Pulmonary artery endothelial cell (primary cell): ENCODE measurements around the gene INVS. TPM values are rescaled to one million over a fixed set of nuclear protein-coding genes. Genes with fewer than 3 reads are reported as not detected.
A peak's percentile ranks its signal among the peaks of the same experiment; 100 is the strongest.
"Not testable (repeated sequence)": the region's sequence is repeated elsewhere in the genome, so short reads cannot be mapped to it uniquely, and the experiment has no call there.

Experiments used
- DNase-seq: peaks from one replicate; pipeline ENCODE4 v3.0.0-alpha.2; 2011; ENCODE audit warnings: low read depth, low spot score
- total RNA-seq: library from RNA; depleted of rRNA; stranded (reverse); fragments of >200 nt; gene quantifications from 2 replicates; pipeline ENCODE4 v1.2.3, GENCODE V29; 2014

INVS gene
- 19.5 and 34.9 TPM in 2 replicates for total RNA-seq

- peak; percentile 98 for DNase-seq
These were observed at the start of gene INVS, which contains the start of gene ERP44 for GRCh38 chr9:100098887-100099721. Gene INVS, plus strand, starts transcription at chr9:100099243. Its CDS starts 5,279 bp downstream, at chr9:100104522. Gene ERP44, minus strand, starts transcription at chr9:100099000. Its CDS starts 160 bp downstream, at chr9:100098840.

- no peak for DNase-seq
These were observed 49.5 kb upstream of the INVS start for GRCh38 chr9:100049551-100049950.

- no peak for DNase-seq
These were observed 46.7 kb upstream of the INVS start for GRCh38 chr9:100052375-100052774.

GRCh38 chr9:100056561-100056960 is 42.5 kb upstream of the INVS start:
- no peak for DNase-seq

- no peak for DNase-seq
These were observed 41.4 kb upstream of the INVS start for GRCh38 chr9:100057624-100058023.

- no peak for DNase-seq
These were observed 40.1 kb upstream of the INVS start for GRCh38 chr9:100058699-100059579.

- DNase-seq = not testable (repeated sequence)
These were observed 36.4 kb upstream of the INVS start for GRCh38 chr9:100062683-100063082.

GRCh38 chr9:100063185-100063584 is 35.9 kb upstream of the INVS start:
- DNase-seq = no peak

- no peak for DNase-seq
These were observed 34.0 kb upstream of the INVS start for GRCh38 chr9:100064872-100065581.

GRCh38 chr9:100066539-100066938 is 32.5 kb upstream of the INVS start:
- DNase-seq = no peak

GRCh38 chr9:100067990-100068389 is 31.1 kb upstream of the INVS start:
- not testable (repeated sequence) for DNase-seq

- DNase-seq = not testable (repeated sequence)
These were observed 30.0 kb upstream of the INVS start for GRCh38 chr9:100069068-100069467.

- no peak for DNase-seq
These were observed 28.7 kb upstream of the INVS start for GRCh38 chr9:100070104-100071041.

GRCh38 chr9:100071271-100071670 is 27.8 kb upstream of the INVS start:
- DNase-seq = no peak

GRCh38 chr9:100072805-100073204 is 26.2 kb upstream of the INVS start:
- no peak for DNase-seq

GRCh38 chr9:100074093-100074492 is 24.9 kb upstream of the INVS start:
- DNase-seq = no peak

- DNase-seq = no peak
These were observed 24.1 kb upstream of the INVS start for GRCh38 chr9:100074989-100075388.

- DNase-seq = not testable (repeated sequence)
These were observed 22.8 kb upstream of the INVS start for GRCh38 chr9:100076256-100076655.

GRCh38 chr9:100082782-100083181 is 16.3 kb upstream of the INVS start:
- DNase-seq = no peak

GRCh38 chr9:100083448-100084127 is 15.5 kb upstream of the INVS start:
- no peak for DNase-seq
